ENCODE data around the gene NTRK2.

DNA sequence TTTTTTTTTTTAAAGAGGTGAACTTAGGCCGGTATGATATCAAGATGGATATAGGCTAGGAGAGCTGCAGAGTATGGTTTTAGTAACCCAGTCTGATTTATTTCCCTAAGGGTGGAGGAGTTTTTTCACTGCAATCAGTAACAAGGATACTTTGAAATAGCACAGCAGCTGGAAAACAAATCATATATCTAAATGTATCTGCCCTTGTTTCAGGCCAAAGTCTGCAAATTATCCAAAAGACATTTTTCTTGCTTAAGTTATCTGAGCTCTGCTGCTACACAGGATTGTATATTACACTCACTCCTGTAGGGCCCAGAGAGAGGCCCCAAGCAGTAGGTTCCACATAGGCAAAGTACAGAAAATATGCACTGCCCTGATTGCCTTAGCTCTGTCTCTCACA lies 222.4 kb downstream of the NTRK2 start:
- TF ChIP-seq, protein P1, sequence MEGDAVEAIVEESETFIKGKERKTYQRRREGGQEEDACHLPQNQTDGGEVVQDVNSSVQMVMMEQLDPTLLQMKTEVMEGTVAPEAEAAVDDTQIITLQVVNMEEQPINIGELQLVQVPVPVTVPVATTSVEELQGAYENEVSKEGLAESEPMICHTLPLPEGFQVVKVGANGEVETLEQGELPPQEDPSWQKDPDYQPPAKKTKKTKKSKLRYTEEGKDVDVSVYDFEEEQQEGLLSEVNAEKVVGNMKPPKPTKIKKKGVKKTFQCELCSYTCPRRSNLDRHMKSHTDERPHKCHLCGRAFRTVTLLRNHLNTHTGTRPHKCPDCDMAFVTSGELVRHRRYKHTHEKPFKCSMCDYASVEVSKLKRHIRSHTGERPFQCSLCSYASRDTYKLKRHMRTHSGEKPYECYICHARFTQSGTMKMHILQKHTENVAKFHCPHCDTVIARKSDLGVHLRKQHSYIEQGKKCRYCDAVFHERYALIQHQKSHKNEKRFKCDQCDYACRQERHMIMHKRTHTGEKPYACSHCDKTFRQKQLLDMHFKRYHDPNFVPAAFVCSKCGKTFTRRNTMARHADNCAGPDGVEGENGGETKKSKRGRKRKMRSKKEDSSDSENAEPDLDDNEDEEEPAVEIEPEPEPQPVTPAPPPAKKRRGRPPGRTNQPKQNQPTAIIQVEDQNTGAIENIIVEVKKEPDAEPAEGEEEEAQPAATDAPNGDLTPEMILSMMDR (IDR thresholded peaks at IDR 0.05; ENCODE audit: insufficient read depth, low read depth, low read length) = no peak
- TF ChIP-seq EZH2 (IDR thresholded peaks at IDR 0.05; ENCODE audit: insufficient read depth, low read length) = no peak
